Stimulated activated CD4-positive, alpha-beta T cell treated with anti-CD3 and anti-CD28 coated beads, TNF-alpha, amount 100 ng/mL, for 1 hour (primary cell): ENCODE measurements around the gene TRAF3.

Experiments used
- DNase-seq, 3 donors: peaks; one replicate each; pipeline ENCODE4 v3.0.0-alpha.2; 2020; ENCODE audit warnings: low read depth in 3 of 3, low spot score in 1 of 3

The TRAF3 gene

DNA sequence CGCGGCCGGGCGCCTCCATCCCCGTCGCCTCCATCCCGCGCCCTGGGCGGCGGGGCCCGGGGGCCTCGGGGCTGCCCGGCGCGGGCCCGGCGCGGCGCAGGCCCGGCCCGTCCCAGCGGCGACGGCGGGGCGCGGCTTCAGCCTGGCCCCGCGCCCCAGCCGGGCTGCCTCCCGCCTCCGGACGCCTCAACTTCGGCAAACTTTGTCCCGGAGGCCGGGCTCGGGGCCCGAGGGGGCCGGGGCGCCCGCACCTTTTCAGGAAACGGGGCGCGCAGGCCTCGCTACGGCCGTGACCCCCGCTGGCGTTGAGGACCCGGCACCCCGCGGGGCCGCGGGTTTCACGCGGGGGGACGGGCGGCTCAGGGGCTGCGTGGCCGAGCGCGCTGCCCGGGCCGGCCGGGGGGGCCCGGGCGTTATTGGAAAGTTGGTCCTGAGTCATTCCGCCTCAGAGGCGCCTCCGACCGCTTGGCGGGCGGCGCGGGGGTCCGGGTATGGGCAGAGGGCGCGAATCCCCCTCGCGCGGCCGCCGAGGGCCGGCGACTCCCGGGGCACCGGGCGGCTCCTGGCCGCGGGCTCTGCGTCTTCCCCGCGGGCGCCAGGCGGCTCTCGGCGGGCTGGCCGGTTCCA is 575 bp downstream of the TRAF3 start:
- no peak for DNase-seq

GRCh38 chr14:102778338-102779083 is 1.3 kb downstream of the TRAF3 start:
- DNase-seq = no peak

DNA sequence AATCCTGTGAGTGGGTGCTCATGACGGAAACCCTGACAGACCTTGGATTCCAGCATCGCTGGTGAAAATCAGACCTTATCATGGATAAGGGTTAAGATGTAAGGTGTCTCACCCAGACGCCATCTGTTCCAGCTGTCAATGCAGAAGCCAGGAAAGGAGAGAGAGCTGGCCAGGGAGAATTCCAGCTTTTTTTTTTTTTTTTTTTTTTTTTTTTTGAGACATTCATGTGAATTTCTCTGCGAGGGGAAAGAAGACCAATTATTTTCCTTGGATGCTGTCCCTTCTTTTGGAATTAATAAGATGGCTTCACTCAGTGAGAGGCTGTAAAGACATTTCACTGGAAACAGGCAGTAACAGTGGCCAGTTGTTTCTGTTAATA is 1.8 kb downstream of the TRAF3 start:
- no peak for DNase-seq

- DNase-seq = no peak
Observed at GRCh38 chr14:102779574-102780315, 2.5 kb downstream of the TRAF3 start.

- DNase-seq = no peak
Observed at GRCh38 chr14:102781063-102781462, 3.8 kb downstream of the TRAF3 start.

DNA sequence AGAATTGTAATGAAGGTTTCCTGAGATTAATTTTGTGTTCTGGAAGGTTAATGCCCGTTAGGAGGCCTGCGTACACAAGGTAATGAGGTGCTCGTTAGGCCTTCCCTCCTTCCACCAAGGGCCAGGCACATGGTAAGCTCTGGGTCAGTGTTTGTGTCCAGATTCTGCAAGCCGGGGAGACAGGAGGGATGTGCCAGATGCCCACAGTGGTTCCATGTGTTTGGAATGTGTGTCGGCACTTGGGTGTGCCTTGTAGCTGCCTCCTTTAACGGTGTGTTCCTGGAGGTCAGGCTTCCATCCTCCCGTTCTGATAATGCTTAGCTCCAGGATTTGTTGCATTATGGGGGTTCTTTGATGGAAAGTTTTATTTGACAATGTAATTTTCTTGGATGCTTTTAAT is 5.7 kb downstream of the TRAF3 start:
- no peak for DNase-seq

DNA sequence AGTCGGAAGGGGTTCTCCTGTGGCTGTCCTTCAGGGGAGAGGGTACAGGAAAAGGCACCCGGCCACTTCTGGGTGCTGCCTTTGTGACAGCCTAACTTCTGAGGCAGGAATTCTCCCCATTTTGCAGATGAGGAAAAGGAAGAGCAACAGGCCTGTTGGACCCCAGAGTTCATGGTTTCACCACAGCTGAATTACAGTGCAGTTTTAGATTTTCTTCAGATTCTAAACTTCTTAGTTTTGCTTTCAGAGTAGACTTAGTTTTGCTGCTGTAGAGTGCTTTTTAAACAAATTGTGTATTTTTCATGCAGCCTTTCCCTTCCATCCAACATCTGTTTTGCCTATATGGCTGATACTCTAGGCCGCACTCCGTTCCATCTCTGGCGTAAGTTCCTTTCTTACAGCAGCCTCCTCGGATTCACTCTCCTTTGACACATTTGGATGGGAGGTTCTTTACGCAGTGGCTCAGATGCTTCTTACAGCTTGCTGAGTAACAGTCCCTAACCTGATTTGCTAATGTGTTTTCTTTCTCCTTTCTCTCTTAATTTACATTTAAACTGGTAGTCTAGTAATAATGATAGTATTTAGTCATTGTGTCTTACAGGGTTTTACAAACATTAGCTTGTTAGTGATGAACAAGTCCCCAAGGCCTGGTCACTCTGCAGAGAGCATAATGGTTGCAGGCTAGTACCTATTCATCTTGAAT is 7.8 kb downstream of the TRAF3 start:
- DNase-seq = no peak

DNA sequence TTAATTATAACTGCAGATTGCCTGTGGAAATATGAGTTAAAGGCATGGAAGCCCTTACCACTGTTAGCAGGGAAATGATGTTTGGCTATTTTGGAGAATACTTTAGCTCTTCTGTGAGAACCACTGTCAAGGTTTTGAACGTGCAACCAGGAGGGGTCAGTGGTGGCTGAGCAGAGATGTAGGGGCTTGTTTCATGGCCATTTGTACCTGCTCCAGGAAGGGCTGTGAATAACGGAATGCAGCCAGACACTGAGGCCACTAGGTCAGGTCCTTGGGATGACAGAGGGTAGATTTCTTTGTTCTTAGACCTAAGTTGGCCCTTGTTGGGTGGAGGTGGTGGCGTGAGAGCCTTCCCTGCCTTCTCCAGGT is 8.3 kb downstream of the TRAF3 start:
- no peak for DNase-seq

GRCh38 chr14:102786768-102787167 is 9.5 kb downstream of the TRAF3 start:
- DNase-seq = no peak

- DNase-seq = no peak
Observed at GRCh38 chr14:102789349-102789748, 12.1 kb downstream of the TRAF3 start.

DNA sequence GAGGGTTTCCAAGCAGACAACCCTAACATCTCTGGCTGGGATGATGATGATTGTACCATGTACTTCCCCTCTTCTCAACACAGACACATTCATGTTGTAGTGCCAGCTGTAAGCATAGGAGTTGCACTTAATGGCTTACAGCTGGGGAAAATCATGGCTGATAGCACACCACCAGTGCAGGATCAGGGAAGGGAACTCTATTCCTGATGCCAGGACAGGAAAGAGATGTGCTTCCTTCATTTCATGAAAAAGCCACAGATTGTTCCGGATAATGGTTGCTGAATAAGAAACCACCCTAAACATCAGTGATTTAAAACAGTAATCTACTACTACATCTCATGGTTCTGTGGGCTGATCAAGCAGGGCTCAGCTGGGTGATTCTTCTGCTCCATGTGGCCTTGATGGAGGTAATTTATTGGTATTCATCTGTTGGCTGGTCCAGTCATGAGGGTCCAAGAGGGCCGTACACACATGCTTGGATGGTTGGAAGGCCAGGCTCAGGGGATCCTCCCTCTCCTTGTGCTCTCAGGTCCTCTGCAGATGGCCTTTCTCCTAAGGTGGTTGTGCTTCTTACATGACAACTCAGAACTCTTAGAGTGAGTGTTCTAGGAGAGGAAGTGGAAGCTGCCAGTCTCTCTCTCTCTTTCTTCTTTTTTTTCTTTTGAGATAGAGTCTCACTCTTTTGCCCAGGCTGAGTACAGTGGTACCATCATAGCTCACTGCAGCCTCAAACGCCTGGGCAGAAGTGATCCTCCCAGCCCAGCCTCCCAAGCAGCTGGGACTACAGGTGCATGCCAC is 16.5 kb downstream of the TRAF3 start:
- DNase-seq = no peak

DNA sequence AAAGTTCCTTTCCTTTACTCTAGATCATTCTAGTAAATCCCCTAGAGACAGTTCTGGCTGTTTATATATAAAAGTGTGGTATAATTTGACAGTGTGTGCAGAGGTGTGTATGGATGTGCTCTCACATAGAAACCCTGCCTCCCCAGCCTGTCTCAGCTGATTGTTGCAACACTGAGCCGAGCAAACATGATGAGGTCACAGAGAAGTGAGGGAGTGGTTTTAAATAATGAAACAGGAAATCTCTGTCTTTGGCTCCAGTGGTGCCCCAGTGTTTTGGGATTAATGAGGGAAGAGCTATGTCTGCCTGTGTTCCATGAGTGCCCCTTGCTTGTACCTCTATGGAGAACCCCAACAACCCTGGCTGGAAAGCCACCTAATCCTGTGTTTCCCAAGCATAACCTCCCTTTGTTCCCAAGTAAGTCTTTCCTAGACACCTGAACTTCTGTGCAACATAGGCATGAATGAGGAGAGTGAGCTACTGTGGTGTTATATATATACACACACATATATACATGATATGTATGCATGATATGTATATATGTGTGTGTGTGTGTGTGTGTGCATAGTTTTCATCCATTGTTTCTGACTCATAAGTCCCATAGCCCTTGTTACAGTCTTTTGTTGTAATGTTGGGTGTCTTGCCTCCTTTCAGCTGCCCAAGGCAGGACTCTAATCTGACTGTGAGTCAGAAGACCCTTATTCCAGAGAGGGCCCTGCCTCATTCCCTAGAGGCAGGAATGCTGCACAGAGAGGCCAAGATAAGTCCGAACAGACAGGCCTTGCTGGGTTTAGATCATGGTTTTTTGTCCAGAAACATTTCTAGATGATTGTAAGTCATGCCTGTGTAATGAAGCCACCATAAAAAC is 18.0 kb downstream of the TRAF3 start:
- peak in 1 of 3 donors; percentile 21 for DNase-seq

DNA sequence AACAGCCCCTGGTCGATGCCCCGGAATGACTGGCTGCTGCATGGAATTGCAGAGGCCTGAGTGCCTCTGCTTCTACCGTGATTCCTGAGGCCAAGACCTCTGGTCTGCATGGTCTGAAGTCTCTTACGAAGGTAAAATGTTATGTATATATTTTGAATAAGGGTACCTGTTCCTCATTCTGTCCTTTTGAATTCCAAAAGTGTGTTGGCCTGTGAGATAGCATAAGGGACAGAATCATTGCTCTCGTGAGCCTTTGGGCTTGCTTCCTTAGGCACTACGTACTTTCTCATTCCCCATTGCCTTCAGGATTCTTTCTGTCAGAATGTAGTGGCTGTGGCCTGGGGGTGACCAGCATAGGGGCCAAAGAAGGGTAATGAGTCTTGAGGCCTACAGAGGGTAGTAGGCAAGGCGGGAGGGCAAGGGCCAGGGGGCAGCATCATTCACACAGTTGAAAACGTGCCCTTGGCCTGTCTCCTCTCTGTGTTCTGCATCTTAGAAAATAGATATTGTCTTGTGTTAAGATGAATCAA is 19.5 kb downstream of the TRAF3 start:
- no peak for DNase-seq

- no peak for DNase-seq
Observed at GRCh38 chr14:102798926-102799325, 21.7 kb downstream of the TRAF3 start.

DNA sequence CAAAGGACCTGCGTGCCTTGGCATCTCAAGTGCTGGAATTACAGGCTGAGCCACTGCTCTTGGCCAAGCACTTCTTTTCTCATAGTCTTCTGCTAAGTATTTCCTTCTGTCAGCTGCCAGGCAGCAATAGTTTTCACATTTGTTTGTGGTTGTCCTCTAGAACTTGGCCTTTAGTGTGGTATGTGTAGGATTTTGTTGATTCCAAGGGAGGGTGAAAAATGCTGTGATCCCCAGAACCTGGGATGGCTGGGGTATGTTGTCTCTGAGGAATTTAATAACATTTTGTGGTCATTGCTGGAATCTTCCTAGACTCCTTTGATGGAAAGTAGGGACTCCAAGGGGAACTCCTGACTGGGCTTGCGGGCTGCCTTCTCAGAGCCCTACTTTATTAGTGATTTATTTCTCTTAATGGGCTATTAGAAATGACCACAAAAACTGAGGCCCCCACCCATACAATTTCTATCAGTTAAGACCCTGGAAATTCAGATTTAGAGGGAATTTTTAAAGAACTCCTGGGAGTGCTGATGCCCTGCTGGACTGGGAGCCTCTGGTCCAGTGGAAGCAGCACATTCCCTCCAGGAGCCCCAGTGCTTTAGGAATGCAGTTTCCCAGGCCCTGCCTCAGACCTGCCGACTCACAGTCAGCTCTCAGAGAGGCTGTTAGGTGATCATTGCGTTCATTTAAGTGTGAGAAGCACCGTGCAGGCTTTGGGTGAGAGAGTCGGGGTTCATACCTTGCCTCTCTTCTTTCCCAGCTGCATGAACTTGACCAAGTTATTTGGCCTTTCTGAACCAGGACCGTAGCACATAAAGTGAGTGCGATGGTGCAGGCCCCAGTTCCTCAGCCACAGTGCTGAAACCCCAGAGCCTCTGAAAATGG is 22.7 kb downstream of the TRAF3 start:
- DNase-seq = no peak

DNA sequence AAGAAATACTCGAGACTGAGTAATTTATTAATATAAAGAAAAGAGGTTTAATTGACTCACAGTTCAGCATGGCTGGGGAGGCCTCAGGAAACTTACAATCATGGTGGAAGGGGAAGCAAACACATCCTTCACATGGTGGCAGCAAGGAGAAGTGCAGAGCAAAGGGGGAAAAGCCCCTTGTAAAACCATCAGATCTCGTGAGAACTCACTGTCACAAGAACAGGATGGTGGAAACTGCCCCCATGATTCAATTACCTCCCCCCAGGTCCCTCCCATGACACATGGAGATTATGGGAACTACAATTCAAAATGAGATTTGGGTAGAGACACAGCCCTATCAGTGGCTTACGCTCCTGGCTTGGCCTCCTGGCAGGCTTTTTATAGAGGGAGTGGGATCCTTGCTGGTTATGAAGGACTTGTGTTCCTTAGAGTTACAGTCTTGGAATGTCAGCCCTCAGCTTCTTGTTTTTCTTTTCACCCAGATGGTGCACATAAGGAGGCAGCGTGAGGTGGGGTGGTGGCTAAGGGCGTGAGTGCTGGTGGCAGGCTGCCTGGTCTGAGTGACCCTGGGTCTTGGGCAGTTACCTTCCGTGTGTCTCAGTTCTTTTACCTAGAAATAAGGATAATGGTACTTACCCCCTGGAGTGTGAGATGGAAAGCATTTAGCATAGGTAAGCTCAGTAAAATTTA is 25.7 kb downstream of the TRAF3 start:
- DNase-seq = no peak

GRCh38 chr14:102804858-102805257 is 27.6 kb downstream of the TRAF3 start:
- no peak for DNase-seq

GRCh38 chr14:102805371-102805891 is 28.2 kb downstream of the TRAF3 start:
- DNase-seq = no peak
